Mesendoderm (in vitro differentiated cells): Measurements from ENCODE around the gene FOXO1.

Source experiments
- DNase-seq: peaks from one replicate; pipeline ENCODE4 v3.0.0; 2013
- H2AK5ac ChIP-seq: 2 replicates; pipeline ENCODE4 v1.6.1; 2013; ENCODE audit warnings: low read length, inconsistent platforms
- H2BK120ac ChIP-seq: 2 replicates; pipeline ENCODE4 v1.6.1; 2013; ENCODE audit warnings: low read depth, mild to moderate bottlenecking, low read length, moderate library complexity, mixed read lengths
- H2BK15ac ChIP-seq: replicated peaks from 2 replicates; pipeline ENCODE4 v1.6.1; 2013; ENCODE audit warnings: low read depth, mild to moderate bottlenecking, moderate library complexity
- H2BK5ac ChIP-seq: 2 replicates; pipeline ENCODE4 v1.6.1; 2013; ENCODE audit warnings: low read length, inconsistent platforms
- H3K18ac ChIP-seq: 2 replicates; pipeline ENCODE4 v1.6.1; 2013; ENCODE audit warnings: mild to moderate bottlenecking, low read length, mixed read lengths
- H3K23ac ChIP-seq: one replicate; pipeline ENCODE4 v1.6.1; 2013; ENCODE audit warnings: low read length
- H3K27ac ChIP-seq: 2 replicates; pipeline ENCODE4 v1.5.1; 2013; ENCODE audit warnings: low read depth, mild to moderate bottlenecking, inconsistent platforms, low read length, moderate library complexity
- H3K27me3 ChIP-seq: 2 replicates; pipeline ENCODE4 v1.6.1; 2013; ENCODE audit warnings: low read length, control low read depth, mild to moderate bottlenecking, inconsistent platforms; ENCODE audit not compliant: insufficient read depth, poor library complexity
- H3K36me3 ChIP-seq: 2 replicates; pipeline ENCODE4 v1.6.1; 2013; ENCODE audit warnings: low read length, inconsistent platforms; ENCODE audit not compliant: control insufficient read depth, insufficient read depth
- H3K4ac ChIP-seq: one replicate; pipeline ENCODE4 v1.6.1; 2013; ENCODE audit warnings: low read depth, mild to moderate bottlenecking, low read length, moderate library complexity
- H3K4me1 ChIP-seq: 2 replicates; pipeline ENCODE4 v1.6.1; 2013; ENCODE audit warnings: low read depth, low read length, inconsistent platforms; ENCODE audit not compliant: control insufficient read depth
- H3K4me2 ChIP-seq: 2 replicates; pipeline ENCODE4 v1.6.1; 2013; ENCODE audit warnings: low read length
- H3K4me3 ChIP-seq: 2 replicates; pipeline ENCODE4 v1.5.1; 2013; ENCODE audit warnings: mild to moderate bottlenecking, low read length
- H3K56ac ChIP-seq: one replicate; pipeline ENCODE4 v1.6.1; 2013; ENCODE audit warnings: low read length
- H3K79me1 ChIP-seq: 2 replicates; pipeline ENCODE4 v1.6.1; 2013; ENCODE audit warnings: low read length, inconsistent platforms
- H3K79me2 ChIP-seq: 2 replicates; pipeline ENCODE4 v1.6.1; 2013; ENCODE audit warnings: mild to moderate bottlenecking, low read length; ENCODE audit not compliant: control insufficient read depth, insufficient read depth
- H3K9ac ChIP-seq: 2 replicates; pipeline ENCODE4 v1.6.1; 2013; ENCODE audit warnings: low read length, inconsistent platforms
- H4K5ac ChIP-seq: one replicate; pipeline ENCODE4 v1.6.1; 2013; ENCODE audit warnings: low read length
- H4K8ac ChIP-seq: one replicate; pipeline ENCODE4 v1.6.1; 2013; ENCODE audit warnings: low read depth, mild to moderate bottlenecking, control low read depth, low read length, moderate library complexity
- WGBS: extraction: QIAGEN DNeasy Blood & Tissue Kit; methylation state at CpG from one replicate; pipeline ENCODE4 v1.1.7; 2013; ENCODE audit warnings: low lambda C conversion rate, missing lambda C conversion rate; ENCODE audit not compliant: insufficient coverage; ENCODE audit errors: extremely low coverage; 5-methylcytosine and 5-hydroxymethylcytosine counted together

The FOXO1 gene

DNA sequence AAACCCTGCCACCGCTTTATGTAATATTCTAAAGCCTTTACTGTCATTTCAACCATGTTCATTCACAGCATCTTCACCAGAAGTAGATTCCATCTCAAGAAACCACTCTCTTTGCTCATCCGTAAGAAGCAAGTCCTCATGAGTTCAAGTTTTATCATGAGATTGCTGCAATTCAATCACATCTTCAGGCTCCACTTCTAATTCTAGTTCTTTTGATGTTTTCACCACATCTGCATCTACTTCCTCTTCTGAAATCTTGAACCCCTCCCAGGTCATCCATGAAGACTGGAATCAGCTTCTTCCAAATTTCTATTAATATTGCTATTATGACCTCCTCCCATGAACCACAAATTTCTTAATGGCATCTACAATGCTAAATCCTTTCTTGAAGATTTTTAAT lies 83.9 kb downstream of the FOXO1 start:
- Histone ChIP-seq H4K5ac (no peak overlapping the region), H3K4ac (no peak overlapping the region), H2BK120ac (no peak overlapping the region), H3K4me2 (no peak overlapping the region), H3K18ac (no peak overlapping the region), H3K56ac (no peak overlapping the region), H2BK15ac (no peak overlapping the region), H3K79me1 (peaks cover 22% of the 10 kb centered on the region), H2BK5ac (no peak overlapping the region), H3K4me1 (peaks cover 16% of the 10 kb centered on the region), H3K9ac (no peak overlapping the region), H3K27me3 (no peaks in the 10 kb centered on the region), H3K23ac (no peak overlapping the region), H3K36me3 (no peaks in the 10 kb centered on the region), H3K27ac (no peak overlapping the region), H3K4me3 (no peak overlapping the region), H2AK5ac (no peak overlapping the region), H3K79me2 (peaks cover 65% of the 10 kb centered on the region), H4K8ac (no peak overlapping the region)
- no peak for DNase-seq
- no CpG with 5 or more reads among the region's 2 CpGs for WGBS

DNA sequence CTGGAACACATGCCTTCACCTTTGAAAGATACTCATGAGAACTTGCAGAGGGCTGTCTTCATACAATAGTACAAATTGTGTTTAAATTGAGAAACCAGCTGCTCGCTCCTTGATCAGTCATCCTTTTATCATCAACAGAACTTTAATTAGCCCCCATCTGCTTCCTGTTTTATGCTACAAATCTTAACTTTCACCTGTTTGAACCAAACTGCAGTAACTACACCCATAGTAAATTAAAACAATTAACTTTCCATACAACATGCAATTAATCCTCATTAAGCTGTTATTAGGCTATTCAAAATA lies 85.2 kb downstream of the FOXO1 start:
- Histone ChIP-seq H3K4me2 (no peak overlapping the region), H3K23ac (no peak overlapping the region), H3K9ac (no peak overlapping the region), H4K5ac (no peak overlapping the region), H3K4me3 (no peak overlapping the region), H3K27me3 (no peaks in the 10 kb centered on the region), H3K4ac (no peak overlapping the region), H2BK15ac (no peak overlapping the region), H3K36me3 (no peaks in the 10 kb centered on the region), H2AK5ac (no peak overlapping the region), H3K4me1 (peaks cover 6% of the 10 kb centered on the region), H2BK120ac (no peak overlapping the region), H3K18ac (no peak overlapping the region), H2BK5ac (no peak overlapping the region), H4K8ac (no peak overlapping the region), H3K79me1 (peaks cover 24% of the 10 kb centered on the region), H3K27ac (no peak overlapping the region), H3K79me2 (peaks cover 61% of the 10 kb centered on the region), H3K56ac (no peak overlapping the region)
- WGBS = no CpG with 5 or more reads among the region's 1 CpG
- DNase-seq = no peak

DNA sequence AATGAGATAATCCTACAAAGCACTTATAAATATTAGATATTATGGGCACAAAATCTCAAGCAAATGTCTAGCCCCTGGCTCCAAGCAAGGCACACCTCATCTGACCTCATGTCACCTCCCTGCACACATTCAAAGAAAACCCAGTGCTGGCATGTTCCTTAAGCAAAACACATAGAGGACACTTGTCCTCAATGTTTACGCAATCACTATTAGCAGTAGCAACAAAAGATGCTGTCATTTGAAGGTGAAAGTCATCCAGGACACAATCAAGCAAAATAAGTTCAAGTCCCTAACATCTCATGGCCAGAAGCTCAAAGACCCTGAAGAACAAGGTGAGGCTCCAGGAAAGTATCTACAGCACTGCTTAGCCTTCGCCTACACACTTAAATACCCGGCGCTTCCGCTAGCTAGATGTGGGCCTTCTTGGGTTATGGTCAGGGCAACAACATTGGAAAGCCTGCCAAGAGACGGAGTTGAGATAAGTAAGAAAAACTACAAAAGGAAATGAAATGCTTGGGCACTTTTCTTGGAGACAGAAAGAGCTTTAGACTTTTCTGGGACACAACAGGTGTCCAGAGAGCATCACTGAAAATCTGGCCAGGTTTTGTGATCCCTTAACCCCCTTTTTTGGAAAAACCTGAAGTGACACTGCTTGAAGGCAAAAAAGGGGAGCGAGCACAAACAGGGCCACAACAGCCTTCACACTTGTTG lies 85.7 kb downstream of the FOXO1 start:
- WGBS = no CpG with 5 or more reads among the region's 7 CpGs
- H3K18ac ChIP-seq = no peak overlapping the region
- H3K36me3 ChIP-seq = no peaks in the 10 kb centered on the region
- peaks cover 66% of the 10 kb centered on the region for H3K79me2 ChIP-seq
- peaks cover 26% of the 10 kb centered on the region for H3K79me1 ChIP-seq
- H3K23ac ChIP-seq = no peak overlapping the region
- H3K9ac ChIP-seq = no peak overlapping the region
- H4K8ac ChIP-seq = no peak overlapping the region
- H3K27ac ChIP-seq = no peak overlapping the region
- no peak for DNase-seq
- no peak overlapping the region for H3K4me2 ChIP-seq
- peaks cover 3% of the 10 kb centered on the region for H3K4me1 ChIP-seq
- no peak overlapping the region for H3K4ac ChIP-seq
- H3K56ac ChIP-seq = no peak overlapping the region
- no peak overlapping the region for H2AK5ac ChIP-seq
- H4K5ac ChIP-seq = no peak overlapping the region
- no peak overlapping the region for H2BK15ac ChIP-seq
- no peaks in the 10 kb centered on the region for H3K27me3 ChIP-seq
- H2BK5ac ChIP-seq = no peak overlapping the region
- no peak overlapping the region for H3K4me3 ChIP-seq
- no peak overlapping the region for H2BK120ac ChIP-seq

DNA sequence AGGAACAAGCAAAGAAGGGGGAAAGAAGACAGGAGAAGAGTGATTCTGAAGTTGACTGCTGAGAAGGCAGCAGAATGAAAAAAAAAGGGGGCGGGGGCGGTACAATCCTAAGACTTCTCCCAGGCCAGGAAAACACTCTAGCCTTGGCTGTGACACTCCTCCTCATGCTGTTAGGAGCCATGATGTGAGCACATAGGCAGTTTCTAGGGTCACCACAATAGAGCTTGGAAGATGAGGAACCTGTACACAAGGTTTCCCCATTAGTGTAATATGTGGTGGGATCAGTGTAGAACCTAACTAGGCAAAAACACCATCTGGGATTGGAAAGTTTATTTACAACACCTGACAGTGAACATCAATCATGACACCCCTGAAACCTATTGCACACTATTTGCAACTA lies 86.9 kb downstream of the FOXO1 start:
- H2BK15ac ChIP-seq = no peak overlapping the region
- no peaks in the 10 kb centered on the region for H3K36me3 ChIP-seq
- no peak overlapping the region for H2BK5ac ChIP-seq
- no peak overlapping the region for H3K18ac ChIP-seq
- H2AK5ac ChIP-seq = no peak overlapping the region
- H4K5ac ChIP-seq = no peak overlapping the region
- peaks cover 68% of the 10 kb centered on the region for H3K79me2 ChIP-seq
- WGBS = no CpG with 5 or more reads among the region's 2 CpGs
- no peak overlapping the region for H4K8ac ChIP-seq
- no peak for DNase-seq
- H3K4me2 ChIP-seq = no peak overlapping the region
- no peak overlapping the region for H3K23ac ChIP-seq
- H3K27me3 ChIP-seq = no peaks in the 10 kb centered on the region
- H3K4me1 ChIP-seq = no peaks in the 10 kb centered on the region
- no peak overlapping the region for H3K4ac ChIP-seq
- peaks cover 28% of the 10 kb centered on the region for H3K79me1 ChIP-seq
- H3K56ac ChIP-seq = no peak overlapping the region
- H2BK120ac ChIP-seq = no peak overlapping the region
- H3K27ac ChIP-seq = no peak overlapping the region
- H3K9ac ChIP-seq = no peak overlapping the region
- no peak overlapping the region for H3K4me3 ChIP-seq

DNA sequence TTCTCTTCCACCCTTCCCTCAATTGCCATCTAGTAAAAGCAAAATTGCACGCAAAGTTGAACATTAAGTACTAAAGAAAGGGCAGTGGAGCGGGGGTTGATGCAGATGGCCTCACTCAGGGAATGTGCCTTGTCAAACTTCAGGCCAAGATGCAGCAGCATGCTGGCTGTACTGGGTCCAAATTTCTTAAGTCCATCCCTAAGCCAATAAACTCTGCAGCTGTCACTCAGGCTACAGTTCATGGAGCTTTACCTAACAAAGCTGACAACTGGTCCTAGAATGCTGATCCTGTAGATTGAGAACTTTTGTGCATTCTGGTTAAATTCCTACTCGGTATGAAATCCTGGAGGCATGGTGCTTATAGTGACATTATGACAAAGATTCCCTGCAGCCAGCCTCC lies 88.4 kb downstream of the FOXO1 start:
- Histone ChIP-seq H4K8ac (no peak overlapping the region), H2BK15ac (no peak overlapping the region), H3K18ac (no peak overlapping the region), H2BK5ac (no peak overlapping the region), H3K23ac (no peak overlapping the region), H4K5ac (no peak overlapping the region), H3K79me1 (peaks cover 26% of the 10 kb centered on the region), H3K4me1 (no peaks in the 10 kb centered on the region), H2AK5ac (no peak overlapping the region), H3K4me2 (no peak overlapping the region), H3K56ac (no peak overlapping the region), H3K27me3 (no peaks in the 10 kb centered on the region), H3K9ac (no peak overlapping the region), H3K4me3 (no peak overlapping the region), H3K36me3 (no peaks in the 10 kb centered on the region), H3K27ac (no peak overlapping the region), H3K4ac (no peak overlapping the region), H3K79me2 (peaks cover 65% of the 10 kb centered on the region), H2BK120ac (no peak overlapping the region)
- no peak for DNase-seq
- WGBS = no CpG with 5 or more reads among the region's 3 CpGs

DNA sequence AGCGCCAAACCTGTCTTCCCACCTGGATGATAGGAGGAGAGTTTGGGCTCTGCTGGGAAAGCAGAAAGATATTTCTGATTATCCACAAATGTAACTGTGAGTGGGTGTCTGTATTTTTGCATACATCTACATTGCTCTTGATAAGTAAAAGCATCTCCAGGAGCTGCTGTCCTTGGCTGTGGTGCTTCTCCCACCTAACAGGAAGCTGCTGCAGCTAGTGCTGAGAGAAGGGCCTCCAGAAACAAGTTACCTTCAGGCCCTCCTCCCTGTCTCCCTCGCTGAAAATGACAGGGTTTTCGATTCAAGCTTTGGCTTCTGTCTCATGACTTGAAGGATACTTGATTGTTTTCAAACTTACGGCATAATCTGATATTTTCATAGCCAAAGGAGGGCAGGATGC lies 90.1 kb downstream of the FOXO1 start:
- H4K8ac ChIP-seq = no peak overlapping the region
- H2BK5ac ChIP-seq = no peak overlapping the region
- H3K36me3 ChIP-seq = no peaks in the 10 kb centered on the region
- H3K9ac ChIP-seq = no peak overlapping the region
- no peak for DNase-seq
- H3K79me2 ChIP-seq = peaks cover 70% of the 10 kb centered on the region
- H3K27me3 ChIP-seq = no peaks in the 10 kb centered on the region
- no peak overlapping the region for H3K4ac ChIP-seq
- peaks cover 26% of the 10 kb centered on the region for H3K79me1 ChIP-seq
- H3K23ac ChIP-seq = no peak overlapping the region
- no peak overlapping the region for H4K5ac ChIP-seq
- H3K56ac ChIP-seq = no peak overlapping the region
- H3K4me2 ChIP-seq = no peak overlapping the region
- H2BK120ac ChIP-seq = no peak overlapping the region
- H3K18ac ChIP-seq = no peak overlapping the region
- no peak overlapping the region for H2BK15ac ChIP-seq
- WGBS = no CpG with 5 or more reads among the region's 4 CpGs
- peaks cover under 1% of the 10 kb centered on the region for H3K4me1 ChIP-seq
- no peak overlapping the region for H3K27ac ChIP-seq
- H2AK5ac ChIP-seq = no peak overlapping the region
- H3K4me3 ChIP-seq = no peak overlapping the region
